Panc1 (cell line): ENCODE measurements around the gene BCO2. TPM values are rescaled to one million over a fixed set of nuclear protein-coding genes. Genes with fewer than 3 reads are reported as not detected.

Experiments used
- ATAC-seq: fragments of 200-7000 bp; cut with Tn5 transposase; 2 replicates; pipeline ENCODE4 v1.9.1; 2020; ENCODE audit warnings: mild to moderate bottlenecking, moderate library complexity
- BruUV-seq: library from RNA; stranded (reverse); fragments of 400-500 nt; replicated peaks from 2 replicates; lab custom pipeline; 2021; lab: Mats Ljungman, UMichigan
- CTCF ChIA-PET: fragments of 300-600 bp; sonication (Branson Sonifier 250); formaldehyde crosslinking; loops from one replicate; lab custom pipeline; 2022; ENCODE audit warnings: antibody characterized with exemption; lab: Charles Lee
- POLR2A ChIA-PET: fragments of 300-600 bp; sonication (Branson Sonifier 250); formaldehyde crosslinking; loops from one replicate; lab custom pipeline; 2022; ENCODE audit warnings: antibody characterized with exemption; lab: Charles Lee
- DNase-seq: peaks from one replicate; pipeline ENCODE4 v3.0.0-alpha.2; 2010; ENCODE audit warnings: low read depth, low spot score
- H3K27ac ChIP-seq: 2 replicates; pipeline ENCODE4 v1.5.1; 2011; ENCODE audit warnings: mild to moderate bottlenecking, low read length, inconsistent platforms
- H3K27me3 ChIP-seq: fragments of 200-500 bp; sonication (Bioruptor generic); 2 replicates; pipeline ENCODE4 v1.6.0; 2014; ENCODE audit warnings: low read length, inconsistent platforms; ENCODE audit not compliant: control insufficient read depth, insufficient read depth
- H3K36me3 ChIP-seq: fragments of 200-500 bp; sonication (Bioruptor generic); 2 replicates; pipeline ENCODE4 v1.5.1; 2014; ENCODE audit warnings: inconsistent platforms, mild to moderate bottlenecking, low read length, moderate library complexity; ENCODE audit not compliant: control insufficient read depth, insufficient read depth
- H3K4me1 ChIP-seq: 2 replicates; pipeline ENCODE4 v1.5.1; 2011; ENCODE audit warnings: inconsistent platforms, mild to moderate bottlenecking, low read length, moderate library complexity; ENCODE audit not compliant: control insufficient read depth, insufficient read depth
- H3K4me3 ChIP-seq, 2 experiments: 2 replicates each; pipeline ENCODE4 v1.5.1; 2011 to 2012; ENCODE audit warnings: low read depth in 2 of 2, low read length in 2 of 2, mild to moderate bottlenecking in 2 of 2, inconsistent platforms in 1 of 2, moderate library complexity in 1 of 2
- H3K9me3 ChIP-seq: fragments of 200-500 bp; sonication (Bioruptor generic); 2 replicates; pipeline ENCODE4 v1.5.1; 2014; ENCODE audit warnings: low read depth, mild to moderate bottlenecking, inconsistent platforms, low read length, moderate library complexity; ENCODE audit not compliant: control insufficient read depth, insufficient read depth
- CTCF ChIP-seq: fragments of 450-650 bp; IDR thresholded peaks from 2 replicates; pipeline ENCODE4 v1.5.1; 2017; ENCODE audit warnings: mild to moderate bottlenecking
- POLR2AphosphoS5 ChIP-seq: IDR thresholded peaks from 2 replicates; pipeline ENCODE4 v1.6.1; 2012; ENCODE audit warnings: mild to moderate bottlenecking, low read depth, low read length, moderate library complexity
- SIN3A ChIP-seq: IDR thresholded peaks from 2 replicates; pipeline ENCODE4 v1.6.1; 2012; ENCODE audit warnings: low read depth, mild to moderate bottlenecking, low read length, moderate library complexity, borderline replicate concordance; ENCODE audit not compliant: insufficient read depth
- TCF7L2 ChIP-seq: IDR thresholded peaks from 2 replicates; pipeline ENCODE4 v1.6.1; 2011; ENCODE audit warnings: mild to moderate bottlenecking, low read depth, low read length, inconsistent platforms
- in situ Hi-C: cut with HindIII; loops from 2 replicates; pipeline ENCODE4 v1.10.0; 2016; ENCODE audit warnings: low sequenced_read_pairs, low pct_unique_long_range_greater_than_20kb
- intact Hi-C: fragments of 100-400 bp; cut with micrococcal nuclease; formaldehyde crosslinking; loops from one replicate; pipeline ENCODE4 v1.10.0; 2022; ENCODE audit not compliant: unreplicated experiment
- total RNA-seq: library from RNA; stranded (reverse); gene quantifications from one replicate; pipeline ENCODE4 v1.2.1, GENCODE V29; 2021; ENCODE audit not compliant: unreplicated experiment
- TF ChIP-seq, protein P1 (sequence below), 2 experiments: IDR thresholded peaks; 2 replicates each; pipeline ENCODE4 v1.6.1; 2011 to 2012; ENCODE audit warnings: low read depth in 2 of 2, control low read depth in 1 of 2, low read length in 1 of 2, mild to moderate bottlenecking in 1 of 2, moderate library complexity in 1 of 2; ENCODE audit not compliant: insufficient read depth in 1 of 2

Gene BCO2
- total RNA-seq, 1 experiment from 2014 or later: 2.5 TPM

GRCh38 chr11:112227471-112227870 is 52.2 kb downstream of the BCO2 start:
- BruUV-seq: no TSS peak
- ATAC-seq: no peak
- H3K9me3 ChIP-seq: no peaks in the 10 kb centered on the region
- peaks cover 7% of the 10 kb centered on the region for H3K4me1 ChIP-seq
- DNase-seq: no peak
- POLR2A ChIA-PET: interaction anchor here (0.6 kb wide), 1 partner anchor 13 kb away, joined by 3 read pairs; no protein-coding TSS in a partner anchor
- no peaks in the 10 kb centered on the region for H3K27me3 ChIP-seq
- CTCF ChIA-PET: interaction anchor here (1.0 kb wide), 1 partner anchor 53 kb away, joined by 6 read pairs; no protein-coding TSS in a partner anchor
- H3K36me3 ChIP-seq: peaks cover 2% of the 10 kb centered on the region; the same call in 1 of the 2 replicates
- intact Hi-C loops: loop anchor here (10.0 kb wide), 1 partner anchor 1057 kb away; no protein-coding TSS in a partner anchor
- H3K4me3 ChIP-seq: peak overlapping the region; percentile 73 to 96
- TF ChIP-seq POLR2AphosphoS5 (no peak), CTCF (no peak), SIN3A (no peak), TCF7L2 (no peak)
- TF ChIP-seq, protein P1, sequence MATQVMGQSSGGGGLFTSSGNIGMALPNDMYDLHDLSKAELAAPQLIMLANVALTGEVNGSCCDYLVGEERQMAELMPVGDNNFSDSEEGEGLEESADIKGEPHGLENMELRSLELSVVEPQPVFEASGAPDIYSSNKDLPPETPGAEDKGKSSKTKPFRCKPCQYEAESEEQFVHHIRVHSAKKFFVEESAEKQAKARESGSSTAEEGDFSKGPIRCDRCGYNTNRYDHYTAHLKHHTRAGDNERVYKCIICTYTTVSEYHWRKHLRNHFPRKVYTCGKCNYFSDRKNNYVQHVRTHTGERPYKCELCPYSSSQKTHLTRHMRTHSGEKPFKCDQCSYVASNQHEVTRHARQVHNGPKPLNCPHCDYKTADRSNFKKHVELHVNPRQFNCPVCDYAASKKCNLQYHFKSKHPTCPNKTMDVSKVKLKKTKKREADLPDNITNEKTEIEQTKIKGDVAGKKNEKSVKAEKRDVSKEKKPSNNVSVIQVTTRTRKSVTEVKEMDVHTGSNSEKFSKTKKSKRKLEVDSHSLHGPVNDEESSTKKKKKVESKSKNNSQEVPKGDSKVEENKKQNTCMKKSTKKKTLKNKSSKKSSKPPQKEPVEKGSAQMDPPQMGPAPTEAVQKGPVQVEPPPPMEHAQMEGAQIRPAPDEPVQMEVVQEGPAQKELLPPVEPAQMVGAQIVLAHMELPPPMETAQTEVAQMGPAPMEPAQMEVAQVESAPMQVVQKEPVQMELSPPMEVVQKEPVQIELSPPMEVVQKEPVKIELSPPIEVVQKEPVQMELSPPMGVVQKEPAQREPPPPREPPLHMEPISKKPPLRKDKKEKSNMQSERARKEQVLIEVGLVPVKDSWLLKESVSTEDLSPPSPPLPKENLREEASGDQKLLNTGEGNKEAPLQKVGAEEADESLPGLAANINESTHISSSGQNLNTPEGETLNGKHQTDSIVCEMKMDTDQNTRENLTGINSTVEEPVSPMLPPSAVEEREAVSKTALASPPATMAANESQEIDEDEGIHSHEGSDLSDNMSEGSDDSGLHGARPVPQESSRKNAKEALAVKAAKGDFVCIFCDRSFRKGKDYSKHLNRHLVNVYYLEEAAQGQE (IDR thresholded peaks at IDR 0.05; ENCODE audit: insufficient read depth in 1 of 2, low read depth in 2 of 2, low read length in 1 of 2): no peak
- peak overlapping the region; percentile 93 for H3K27ac ChIP-seq
- in situ Hi-C loops: no loop called here

DNA sequence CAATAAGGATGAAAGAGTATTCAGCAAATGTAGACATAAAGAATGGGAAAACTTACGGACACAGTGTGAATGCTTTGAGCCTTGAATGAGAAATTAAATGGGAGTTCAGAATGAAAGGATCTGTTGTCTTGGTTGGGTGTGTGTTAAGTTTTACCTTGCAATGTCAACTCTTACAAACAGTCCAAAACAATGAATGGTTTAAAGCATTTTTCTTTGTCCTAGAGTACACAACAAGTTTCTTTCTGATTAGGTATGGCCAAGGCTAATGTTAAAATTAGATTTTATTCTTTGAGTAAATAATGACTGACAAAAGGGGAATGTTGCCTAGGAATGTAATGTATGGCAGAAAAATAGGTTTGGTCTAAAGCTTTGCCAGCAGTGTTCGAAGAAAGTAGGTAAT is 53.4 kb downstream of the BCO2 start:
- TF ChIP-seq SIN3A: no peak
- TF ChIP-seq, protein P1 (IDR thresholded peaks at IDR 0.05; ENCODE audit: insufficient read depth in 1 of 2, low read depth in 2 of 2, low read length in 1 of 2): no peak
- no peak for TF ChIP-seq TCF7L2
- TF ChIP-seq CTCF: no peak
- TF ChIP-seq POLR2AphosphoS5: no peak
- no peak for DNase-seq
- Histone ChIP-seq H3K27ac (no peak overlapping the region), H3K36me3 (peaks cover 6% of the 10 kb centered on the region), H3K27me3 (no peaks in the 10 kb centered on the region), H3K4me1 (peaks cover 7% of the 10 kb centered on the region), H3K4me3 (no peak overlapping the region), H3K9me3 (no peaks in the 10 kb centered on the region)
- in situ Hi-C loops: no loop called here
- CTCF ChIA-PET: no interaction called here
- intact Hi-C loops: loop anchor here (10.0 kb wide), 1 partner anchor 1056 kb away; no protein-coding TSS in a partner anchor
- BruUV-seq: no TSS peak
- no peak for ATAC-seq
- POLR2A ChIA-PET: no interaction called here
